PFSK-1 (cell line): ENCODE measurements around the gene SLC2A10.

Experiments used
- FOXP2 ChIP-seq: optimal IDR thresholded peaks from 2 replicates; pipeline ENCODE3; 2011; ENCODE audit warnings: borderline replicate concordance, control low read depth, inconsistent platforms; ENCODE audit not compliant: insufficient read depth; ENCODE audit errors: extremely low read length, extremely low read depth
- POLR2AphosphoS5 ChIP-seq: IDR thresholded peaks from 2 replicates; pipeline ENCODE4 v1.6.1; 2012; ENCODE audit warnings: low read depth, mild to moderate bottlenecking, control low read depth, low read length, moderate library complexity
- REST ChIP-seq, 2 experiments: IDR thresholded peaks; 2 replicates each; pipeline versions ENCODE4 v1.6.1 to v1.8.0; 2011 to 2012; ENCODE audit warnings: low read depth in 2 of 2, low read length in 2 of 2, control low read depth in 1 of 2, inconsistent platforms in 1 of 2, mild to moderate bottlenecking in 1 of 2, moderate library complexity in 1 of 2; ENCODE audit not compliant: insufficient read depth in 1 of 2
- SIN3A ChIP-seq: IDR thresholded peaks from 2 replicates; pipeline ENCODE4 v1.6.1; 2012; ENCODE audit warnings: mild to moderate bottlenecking, low read length, moderate library complexity, borderline replicate concordance; ENCODE audit not compliant: insufficient read depth
- TAF1 ChIP-seq: IDR thresholded peaks from 2 replicates; pipeline ENCODE4 v1.6.1; 2012; ENCODE audit warnings: low read length, control low read depth, borderline replicate concordance; ENCODE audit not compliant: insufficient read depth

The SLC2A10 gene

GRCh38 chr20:46725186-46726165, 16.0 kb downstream of the SLC2A10 start:
- TF ChIP-seq FOXP2 (no peak), TAF1 (no peak), POLR2AphosphoS5 (no peak), REST (IDR thresholded peaks at IDR 0.05; ENCODE audit: insufficient read depth in 1 of 2, low read depth in 2 of 2, low read length in 2 of 2) (no peak), SIN3A (no peak)

GRCh38 chr20:46731770-46732169, 22.3 kb downstream of the SLC2A10 start:
- TF ChIP-seq TAF1, result no peak
- no peak for TF ChIP-seq REST (IDR thresholded peaks at IDR 0.05; ENCODE audit: insufficient read depth in 1 of 2, low read depth in 2 of 2, low read length in 2 of 2)
- TF ChIP-seq SIN3A, result no peak

GRCh38 chr20:46735436-46735835, 26.0 kb downstream of the SLC2A10 start:
- no peak for TF ChIP-seq POLR2AphosphoS5
- no peak for TF ChIP-seq SIN3A
- no peak for TF ChIP-seq REST (IDR thresholded peaks at IDR 0.05; ENCODE audit: insufficient read depth in 1 of 2, low read depth in 2 of 2, low read length in 2 of 2)
- TF ChIP-seq FOXP2, result no peak
- no peak for TF ChIP-seq TAF1

GRCh38 chr20:46739431-46740213, 30.2 kb downstream of the SLC2A10 start:
- TF ChIP-seq FOXP2 (no peak), SIN3A (no peak), TAF1 (no peak), REST (IDR thresholded peaks at IDR 0.05; ENCODE audit: insufficient read depth in 1 of 2, low read depth in 2 of 2, low read length in 2 of 2) (no peak), POLR2AphosphoS5 (no peak)
